GM18858 (cell line): ENCODE measurements around the gene KEAP1.
A peak's percentile ranks its signal among the peaks of the same experiment; 100 is the strongest.
"Not testable (repeated sequence)": the region's sequence is repeated elsewhere in the genome, so short reads cannot be mapped to it uniquely, and the experiment has no call there.

Source experiments
- ATAC-seq: cut with Tn5 transposase; IDR thresholded peaks from one replicate; pipeline ENCODE4 v1.9.1; 2021; ENCODE audit not compliant: unreplicated experiment

The KEAP1 gene

GRCh38 chr19:10503002-10503789 is at the start of gene KEAP1:
TSS of gene KEAP1 (minus strand) at chr19:10503356. CDS start at chr19:10500033, 3,323 bp downstream.
- peak; percentile 19 for ATAC-seq

GRCh38 chr19:10552510-10553053 is 49.4 kb upstream of the KEAP1 start:
- ATAC-seq, result no peak

- ATAC-seq, result no peak
These were observed 48.6 kb upstream of the KEAP1 start for GRCh38 chr19:10551698-10552301.

GRCh38 chr19:10551006-10551405 is 47.9 kb upstream of the KEAP1 start:
- not testable (repeated sequence) for ATAC-seq

- ATAC-seq, result no peak
These were observed 47.2 kb upstream of the KEAP1 start for GRCh38 chr19:10550336-10550735.

GRCh38 chr19:10549733-10550132 is 46.6 kb upstream of the KEAP1 start:
- no peak for ATAC-seq

GRCh38 chr19:10548746-10549276 is 45.7 kb upstream of the KEAP1 start:
- no peak for ATAC-seq

- no peak for ATAC-seq
These were observed 43.7 kb upstream of the KEAP1 start for GRCh38 chr19:10546817-10547216.

- no peak for ATAC-seq
These were observed 41.6 kb upstream of the KEAP1 start for GRCh38 chr19:10544753-10545251.

GRCh38 chr19:10544242-10544752 is 41.1 kb upstream of the KEAP1 start:
- ATAC-seq, result no peak

- no peak for ATAC-seq
These were observed 40.5 kb upstream of the KEAP1 start, which contains the start of gene ATG4D for GRCh38 chr19:10543420-10544241. TSS of gene ATG4D (plus strand) at chr19:10543904. CDS start at chr19:10544091, 187 bp downstream.

- ATAC-seq, result no peak
These were observed 39.9 kb upstream of the KEAP1 start for GRCh38 chr19:10543059-10543419.

- ATAC-seq, result not testable (repeated sequence)
These were observed 35.9 kb upstream of the KEAP1 start for GRCh38 chr19:10539016-10539415.

GRCh38 chr19:10538204-10538983 is 35.2 kb upstream of the KEAP1 start:
- no peak for ATAC-seq

GRCh38 chr19:10537668-10538067 is 34.5 kb upstream of the KEAP1 start:
- ATAC-seq, result no peak

- ATAC-seq, result no peak
These were observed 32.5 kb upstream of the KEAP1 start for GRCh38 chr19:10535613-10536012.

- no peak for ATAC-seq
These were observed 30.7 kb upstream of the KEAP1 start for GRCh38 chr19:10533646-10534386.

GRCh38 chr19:10532457-10532856 is 29.3 kb upstream of the KEAP1 start:
- ATAC-seq, result no peak

GRCh38 chr19:10526887-10527286 is 23.7 kb upstream of the KEAP1 start:
- not testable (repeated sequence) for ATAC-seq
